Stromal cell of bone marrow (primary cell): ENCODE data around the gene RFLNA.

Source experiments
- DNase-seq: peaks from one replicate; pipeline ENCODE4 v3.0.0-alpha.2; 2012; ENCODE audit warnings: low read depth

The RFLNA gene, protein sequence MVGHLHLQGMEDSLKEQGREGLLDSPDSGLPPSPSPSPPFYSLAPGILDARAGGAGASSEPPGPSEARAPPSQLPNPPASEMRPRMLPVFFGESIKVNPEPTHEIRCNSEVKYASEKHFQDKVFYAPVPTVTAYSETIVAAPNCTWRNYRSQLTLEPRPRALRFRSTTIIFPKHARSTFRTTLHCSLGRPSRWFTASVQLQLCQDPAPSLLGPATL

DNA sequence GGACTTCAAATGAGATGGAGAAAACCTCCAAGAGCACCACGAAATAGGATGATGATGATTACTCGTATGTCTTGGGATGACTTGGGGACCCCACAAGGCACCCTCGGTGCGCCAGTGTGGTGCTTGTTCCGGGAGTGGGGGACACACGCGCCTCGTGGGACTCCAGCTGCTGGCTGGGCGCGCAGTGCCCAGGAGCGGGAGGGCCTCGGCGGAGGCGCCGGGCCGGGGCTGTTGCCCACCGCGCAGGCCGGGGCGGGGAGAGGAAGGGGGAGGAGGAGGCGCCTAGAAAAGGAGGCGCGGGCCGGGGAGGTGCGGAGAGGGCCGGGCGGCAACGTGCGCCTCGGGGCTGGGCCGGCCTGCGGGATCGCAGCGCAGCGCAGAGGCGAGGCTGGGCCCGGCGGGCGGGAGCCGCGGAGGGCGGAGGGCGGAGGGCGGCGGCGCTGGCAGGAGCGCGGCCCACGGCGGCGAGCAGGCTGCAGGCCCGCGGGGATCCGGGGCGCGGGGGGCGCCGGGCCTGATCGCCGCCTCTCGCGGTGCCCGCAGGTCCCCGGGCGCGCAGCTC is at the start of gene RFLNA:
TSS of gene RFLNA (plus strand) at position 314 of the 562 bp plus-strand sequence. CDS start 337 bp downstream, outside the sequence.
- no peak for DNase-seq

DNA sequence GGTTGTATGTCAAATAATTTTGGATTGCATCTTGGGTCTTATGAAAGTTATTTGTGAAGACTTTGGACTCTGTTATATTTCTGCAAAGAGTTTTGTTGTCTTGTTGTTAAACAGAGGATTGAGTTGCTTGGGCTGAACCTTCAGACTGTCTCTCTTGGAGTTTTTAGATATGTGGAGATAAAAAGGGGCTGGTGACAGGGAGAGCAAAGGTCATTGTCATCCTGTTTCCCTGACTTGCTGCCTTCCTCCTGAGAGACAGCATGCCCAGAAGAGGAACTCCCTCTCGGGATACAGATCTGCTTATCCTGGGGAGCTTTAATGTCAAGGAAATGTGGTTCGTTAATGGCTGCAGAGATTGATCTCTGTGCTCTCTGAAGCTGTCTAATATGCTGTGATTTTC is 47.6 kb upstream of the RFLNA start:
- no peak for DNase-seq

DNA sequence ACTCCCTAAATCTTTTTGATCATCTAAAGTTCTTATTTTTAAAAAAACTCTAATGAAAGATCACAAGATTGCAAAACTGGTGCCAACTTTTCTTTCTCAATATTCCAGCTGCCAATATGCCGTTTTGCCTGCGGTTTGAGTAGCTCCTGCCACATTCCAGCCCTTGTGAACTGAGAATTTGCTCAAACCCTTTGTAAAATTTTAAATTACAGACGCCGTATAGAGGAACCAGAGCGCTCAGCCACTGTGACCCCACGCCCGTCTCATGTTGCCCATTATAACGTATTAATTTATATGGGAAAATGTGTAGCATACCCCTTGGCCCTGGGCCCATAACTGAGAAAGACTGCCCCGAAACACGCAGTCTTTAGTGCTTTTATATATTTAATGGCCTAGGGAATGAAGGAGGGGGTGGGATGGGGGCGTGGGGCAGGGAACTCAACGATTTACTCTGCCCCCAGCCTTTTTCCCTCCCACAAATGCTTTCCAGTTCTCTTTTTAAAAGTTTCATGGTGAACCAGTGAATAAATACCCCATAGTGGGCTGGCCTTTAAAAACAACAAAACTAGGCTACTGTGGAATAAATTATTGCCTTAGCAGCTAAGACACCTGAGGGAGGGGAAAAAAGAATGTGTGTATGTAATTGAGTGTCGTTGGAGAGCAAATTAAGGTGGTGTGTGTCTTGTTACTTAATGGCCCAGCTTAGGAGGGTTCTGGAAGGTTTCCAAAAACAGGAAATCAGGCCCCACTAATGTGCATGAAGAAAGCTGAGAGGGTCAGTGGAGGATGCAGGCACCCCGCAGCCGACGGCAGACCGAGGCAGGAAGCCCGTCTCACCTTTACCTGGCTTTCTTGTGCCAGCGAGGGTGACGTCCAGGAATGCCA is 45.7 kb upstream of the RFLNA start:
- DNase-seq: peak; percentile 38

DNA sequence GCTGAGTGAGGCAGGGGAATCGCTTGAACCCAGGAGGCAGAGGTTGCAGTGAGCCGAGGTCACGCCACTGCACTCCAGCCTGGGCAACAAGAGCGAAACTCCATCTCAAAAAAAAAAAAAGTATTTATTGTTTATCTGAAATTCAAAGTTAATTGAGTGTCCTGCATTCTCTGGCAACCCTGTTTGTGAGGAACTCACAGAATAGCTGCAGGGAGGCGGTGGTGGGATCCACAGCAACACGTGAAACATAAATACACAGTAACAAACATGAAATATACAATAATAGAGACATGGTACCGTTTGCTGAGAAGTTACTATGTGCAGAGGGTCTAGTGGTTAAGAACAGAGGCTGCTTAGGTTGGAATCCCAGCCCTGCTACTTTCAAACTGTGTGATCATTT is 43.7 kb upstream of the RFLNA start:
- no peak for DNase-seq

DNA sequence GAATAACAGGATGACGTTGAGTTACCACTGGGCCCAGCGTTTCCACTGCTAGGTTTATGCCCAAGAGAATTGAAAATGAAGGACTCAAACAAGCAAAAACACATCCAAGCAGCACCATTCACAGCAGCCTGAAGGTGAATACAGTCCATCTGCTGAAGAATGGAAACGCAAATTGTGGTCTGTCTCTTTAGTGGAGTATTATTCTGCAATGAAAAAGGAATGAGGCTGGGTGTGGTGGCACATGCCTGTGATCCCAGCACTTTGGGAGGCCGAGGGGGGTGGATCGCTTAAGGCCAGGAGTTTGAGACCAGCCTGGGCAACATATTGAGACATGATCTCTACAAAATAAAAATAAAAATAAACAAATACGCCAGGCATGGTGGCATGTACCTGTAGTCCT is 41.9 kb upstream of the RFLNA start:
- DNase-seq: no peak

DNA sequence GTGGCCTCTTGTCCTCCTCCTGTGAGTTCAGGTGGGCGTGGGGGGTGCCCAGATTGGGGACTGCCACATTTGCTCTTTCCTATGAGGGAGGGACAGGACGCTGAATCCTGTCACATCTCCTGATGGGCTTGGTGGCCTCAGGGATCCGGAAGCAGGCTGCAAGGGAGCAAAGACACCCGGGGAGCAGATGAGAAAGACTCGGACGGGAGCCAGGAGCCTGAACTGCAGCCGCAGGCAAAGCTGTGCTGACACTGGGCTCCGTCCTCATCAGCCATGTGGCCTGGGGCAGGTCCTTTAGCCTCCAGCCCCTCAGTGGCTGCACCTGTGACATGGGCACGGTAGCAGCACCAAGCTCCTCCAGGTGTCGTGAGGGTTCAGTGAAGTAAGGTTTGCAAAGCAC is 40.8 kb upstream of the RFLNA start:
- DNase-seq: no peak

DNA sequence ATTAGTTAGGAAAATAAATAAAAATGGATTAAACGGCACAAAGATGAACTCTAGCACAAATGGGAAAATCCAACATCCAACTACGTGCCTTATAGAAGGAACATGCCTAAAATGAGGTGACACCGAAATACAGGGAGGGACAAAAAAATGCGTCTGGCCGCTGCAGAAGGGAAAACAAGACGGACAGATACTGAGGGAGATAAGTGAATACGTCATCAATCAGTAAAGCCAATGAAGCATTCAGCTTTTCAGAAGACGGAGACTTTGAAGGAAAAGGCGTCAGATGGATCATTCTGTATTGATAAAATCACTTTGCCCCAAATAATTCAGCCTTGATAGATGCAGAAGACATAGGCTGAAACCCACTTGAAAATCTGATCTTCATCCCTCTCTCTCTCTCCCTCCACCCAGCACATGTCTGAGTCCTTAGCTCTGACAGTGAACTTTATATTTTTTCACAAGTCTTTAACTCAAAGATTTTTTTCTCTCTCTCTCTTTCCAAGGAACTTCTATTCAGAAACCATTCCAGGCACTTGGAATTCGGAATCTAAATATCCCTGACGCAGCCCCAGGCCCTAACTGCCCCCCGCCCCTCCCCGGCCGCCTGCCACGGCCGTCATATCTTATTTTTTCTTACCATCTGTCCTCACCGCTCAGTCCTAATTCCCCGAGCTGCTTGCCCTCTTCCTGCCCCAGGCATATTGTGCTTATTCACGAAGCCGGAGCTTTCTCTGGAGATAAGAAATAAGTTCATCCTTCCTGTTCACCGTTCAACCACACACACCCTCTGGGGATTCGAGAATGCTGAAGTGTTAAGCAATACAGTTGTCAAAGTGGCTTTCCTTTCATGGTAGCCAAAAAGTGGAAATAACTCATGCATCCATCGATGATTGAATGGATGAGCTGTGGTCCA is 35.5 kb upstream of the RFLNA start:
- no peak for DNase-seq

DNA sequence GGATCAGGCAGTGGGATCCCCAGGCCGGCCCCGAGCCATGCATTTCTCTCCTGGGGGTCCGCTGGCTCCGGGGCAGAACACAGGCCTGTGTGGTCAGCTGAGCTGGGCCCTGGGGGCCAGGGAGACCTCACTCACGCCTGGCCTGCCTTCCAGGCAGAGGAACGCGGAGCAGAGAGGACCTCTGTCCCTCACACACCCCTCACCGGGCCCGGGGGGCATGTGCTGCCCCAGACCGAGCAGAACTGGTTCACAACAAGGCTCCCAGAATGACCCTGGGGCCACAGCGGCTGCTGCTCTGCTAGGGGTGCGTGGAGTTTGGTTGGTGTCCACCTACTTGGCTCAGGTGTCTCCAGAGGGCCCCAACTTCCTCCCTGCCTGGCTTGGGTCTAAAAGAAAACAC is 33.0 kb upstream of the RFLNA start:
- no peak for DNase-seq

DNA sequence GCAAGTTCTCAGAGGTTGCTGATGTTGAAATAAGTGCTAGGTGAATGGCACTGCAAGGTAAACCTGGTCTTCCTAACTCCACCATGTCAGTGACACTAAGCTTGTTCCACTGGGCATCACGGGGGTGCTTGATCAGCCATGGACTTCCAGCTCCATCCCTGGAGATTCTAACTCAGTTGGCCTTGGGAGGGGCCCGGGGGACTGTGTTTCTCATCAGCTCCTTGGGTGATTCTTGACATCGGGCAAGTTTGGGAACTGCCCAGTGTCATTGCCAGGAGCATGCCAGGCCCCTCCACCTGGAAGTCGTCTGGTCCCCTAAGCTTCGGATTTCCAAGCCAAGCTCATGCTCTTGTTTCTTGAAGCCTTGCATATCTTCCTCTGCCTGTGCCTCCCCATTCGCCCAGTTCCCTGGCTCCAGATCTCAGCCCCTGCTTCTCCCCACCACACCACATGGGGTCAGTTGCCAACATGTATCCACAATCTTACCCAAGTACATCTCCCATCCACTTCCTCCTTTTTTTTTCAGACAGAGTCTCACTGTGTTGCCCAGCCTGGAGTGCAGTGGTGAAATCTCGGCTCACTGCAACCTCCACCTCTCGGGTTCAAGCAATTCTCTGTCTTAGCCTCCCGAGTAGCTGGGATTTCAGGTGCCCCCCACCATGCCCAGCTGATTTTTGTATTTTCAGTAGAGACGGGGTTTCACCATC is 30.7 kb upstream of the RFLNA start:
- DNase-seq: no peak

DNA sequence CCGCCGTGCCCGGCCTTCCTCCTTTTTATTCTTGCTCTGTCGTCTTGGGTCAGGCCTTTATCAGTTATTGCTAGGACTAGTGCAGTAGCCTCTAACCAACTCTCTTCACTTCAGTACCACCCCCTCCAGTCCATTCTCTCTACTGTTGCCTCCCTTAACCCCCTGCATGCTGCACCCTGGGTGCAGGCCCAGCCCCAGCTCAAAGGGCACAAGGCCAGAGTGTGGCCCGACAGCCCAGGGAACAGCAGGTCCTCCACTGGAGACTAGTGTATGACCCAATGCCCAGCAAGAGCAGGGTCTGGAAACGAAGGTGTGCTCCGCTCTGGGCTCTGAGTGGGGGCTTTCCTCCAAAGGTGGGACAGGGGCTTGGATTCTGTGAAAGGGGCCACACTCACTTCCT is 30.0 kb upstream of the RFLNA start:
- no peak for DNase-seq

DNA sequence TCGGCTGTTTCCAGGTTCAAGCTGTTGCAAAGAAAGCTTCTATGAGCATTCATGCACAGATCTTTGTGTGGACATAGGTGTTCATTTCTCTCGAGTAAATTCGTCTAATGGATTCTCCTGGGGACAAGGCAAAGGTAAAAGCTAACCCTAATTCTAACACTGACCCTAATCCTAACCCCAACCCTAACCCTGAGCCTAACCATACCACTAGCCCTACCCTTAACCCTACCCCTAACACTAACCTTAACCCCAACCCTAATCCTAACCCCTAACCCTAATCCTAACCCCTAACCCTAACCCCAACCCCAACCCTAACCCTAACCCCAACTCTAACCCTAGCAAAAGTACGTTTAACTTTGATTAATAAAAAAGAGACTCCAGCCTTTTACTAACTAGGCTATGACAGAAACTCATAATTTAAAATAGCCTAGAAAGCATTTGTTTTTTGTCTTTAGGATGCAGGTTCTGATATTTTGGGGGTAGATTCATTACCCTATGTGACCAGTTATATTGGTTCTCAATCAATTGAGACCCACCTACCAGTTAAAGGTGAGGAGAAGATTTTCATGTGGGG is 27.6 kb upstream of the RFLNA start:
- no peak for DNase-seq

DNA sequence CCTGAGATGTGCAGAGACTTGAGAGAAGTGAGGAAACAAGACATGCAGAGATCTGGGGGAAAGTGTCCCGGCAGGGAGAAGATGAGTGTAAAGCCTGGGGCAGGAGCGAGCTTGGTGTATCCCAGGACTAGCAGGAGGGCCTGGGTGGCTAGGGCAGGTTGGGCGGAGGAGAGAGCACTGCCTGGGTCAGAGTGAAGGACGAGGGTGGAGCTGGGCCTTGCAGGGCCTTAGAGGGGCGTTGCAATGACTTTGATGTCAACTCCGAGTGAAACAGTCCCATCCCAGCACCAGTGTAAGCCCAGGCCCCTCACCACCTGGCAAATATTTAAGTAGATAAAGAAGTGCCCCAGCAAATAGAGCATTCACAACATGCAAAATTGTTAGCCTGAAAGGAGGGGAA is 24.2 kb upstream of the RFLNA start:
- no peak for DNase-seq

DNA sequence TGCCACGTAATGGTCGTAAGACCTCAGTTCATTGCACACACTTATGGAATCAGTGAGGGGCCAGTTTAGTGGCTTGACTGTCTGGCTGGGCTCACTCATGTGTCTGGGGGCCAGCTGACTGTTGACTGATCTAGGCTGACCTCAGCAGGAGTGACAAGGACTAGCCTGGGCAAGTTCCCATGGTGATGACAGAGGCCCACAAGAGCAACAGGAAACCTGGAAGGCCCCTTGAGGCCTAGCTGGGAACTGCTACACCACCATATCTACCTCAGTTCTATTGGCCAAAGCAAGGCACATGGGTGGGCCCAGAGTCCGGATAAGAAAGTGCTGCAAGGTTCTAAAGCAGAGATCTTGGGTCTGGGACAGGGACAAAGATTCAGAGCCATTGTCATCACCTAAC is 21.3 kb upstream of the RFLNA start:
- DNase-seq: no peak

DNA sequence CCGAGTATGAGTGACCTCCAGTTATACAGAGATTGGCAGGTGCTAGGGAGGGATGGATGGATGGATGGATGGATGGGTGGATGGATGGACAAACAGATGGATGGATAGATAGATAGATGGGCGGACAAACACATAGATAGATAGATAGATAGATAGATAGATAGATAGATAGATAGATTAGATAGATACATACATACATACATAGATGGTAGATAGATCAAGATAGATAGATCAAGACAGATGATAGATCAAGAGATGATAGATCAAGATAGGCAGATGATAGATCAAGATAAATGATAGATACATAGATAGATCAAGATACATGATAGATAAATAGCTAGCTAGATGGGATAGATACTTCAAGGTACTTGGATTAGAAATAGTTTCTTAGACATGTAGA is 18.6 kb upstream of the RFLNA start:
- no peak for DNase-seq

DNA sequence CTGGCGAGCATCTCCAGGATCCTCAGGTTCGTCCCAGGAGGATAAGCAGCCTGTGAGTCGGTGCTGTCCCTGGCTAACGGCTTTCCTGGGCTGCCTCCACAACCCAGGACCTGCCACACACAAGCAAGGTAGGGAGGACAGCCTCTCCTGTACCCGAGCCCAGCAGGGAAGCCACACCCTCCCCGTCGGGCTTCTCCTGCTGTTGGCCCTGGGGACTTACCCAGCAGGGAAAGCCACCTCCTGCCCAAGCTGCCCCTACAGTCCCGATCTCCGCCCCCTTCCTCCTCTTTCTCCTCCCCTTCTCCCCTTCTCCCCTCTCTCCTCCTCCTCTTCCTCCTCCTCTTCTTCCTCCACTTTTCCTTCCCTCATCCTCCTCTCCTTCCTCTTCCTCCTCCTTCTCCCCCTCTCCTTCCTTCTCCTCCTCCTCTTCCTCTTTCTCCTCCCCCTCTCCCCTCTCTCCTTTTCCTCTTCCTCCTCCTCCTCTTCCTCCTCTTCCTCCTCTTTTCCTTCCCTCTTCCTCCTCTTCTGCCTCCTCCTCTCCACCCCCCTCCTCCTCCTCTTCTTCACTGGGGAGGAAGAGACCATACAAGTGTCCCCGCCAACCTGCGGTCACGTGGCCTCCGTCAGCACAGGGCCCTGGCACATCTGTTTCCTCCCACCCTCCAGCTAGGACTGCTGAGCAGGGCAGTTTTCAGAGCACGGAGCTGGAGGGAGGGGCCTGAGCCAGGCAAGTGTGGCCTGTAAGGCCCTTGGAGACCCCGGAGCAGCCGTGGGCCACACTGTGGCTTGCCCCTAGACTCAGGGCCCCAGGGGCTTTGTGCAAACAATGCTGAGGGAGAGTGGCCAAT is 17.3 kb upstream of the RFLNA start:
- no peak for DNase-seq

DNA sequence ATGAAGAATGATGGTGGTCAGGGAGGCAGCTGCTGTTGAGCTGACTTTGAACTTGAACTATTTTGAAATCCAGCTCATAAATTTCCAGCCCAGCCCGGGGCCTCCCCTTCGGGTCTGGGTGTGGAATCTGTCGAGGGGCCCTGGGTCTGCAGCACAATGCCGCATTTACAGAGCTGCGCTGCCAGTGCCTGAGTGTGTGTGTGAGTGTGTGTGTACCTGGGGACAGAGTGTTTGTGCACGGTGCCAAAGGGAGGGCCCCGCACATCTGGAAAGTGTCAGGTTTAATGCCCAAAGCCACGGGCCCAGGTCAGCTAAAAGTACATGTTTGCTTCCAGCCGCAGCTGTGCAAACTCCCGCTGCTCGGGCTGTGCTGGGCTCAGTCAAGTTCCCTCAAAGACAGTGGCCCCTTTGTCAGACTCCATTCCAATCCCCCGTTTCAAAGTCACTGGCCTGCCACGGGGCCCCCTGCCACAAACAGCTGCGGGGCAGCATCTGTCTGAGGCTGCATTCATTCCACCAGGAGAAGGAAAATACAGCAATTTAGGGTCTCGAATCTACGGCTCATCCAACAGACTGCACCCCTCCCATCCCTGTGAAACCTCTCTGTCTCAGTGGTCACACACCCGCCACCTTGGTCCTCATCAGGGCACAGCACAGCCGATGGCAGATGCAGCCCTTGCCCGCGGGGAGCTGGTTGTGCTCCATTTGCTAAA is 16.3 kb upstream of the RFLNA start:
- DNase-seq: no peak

DNA sequence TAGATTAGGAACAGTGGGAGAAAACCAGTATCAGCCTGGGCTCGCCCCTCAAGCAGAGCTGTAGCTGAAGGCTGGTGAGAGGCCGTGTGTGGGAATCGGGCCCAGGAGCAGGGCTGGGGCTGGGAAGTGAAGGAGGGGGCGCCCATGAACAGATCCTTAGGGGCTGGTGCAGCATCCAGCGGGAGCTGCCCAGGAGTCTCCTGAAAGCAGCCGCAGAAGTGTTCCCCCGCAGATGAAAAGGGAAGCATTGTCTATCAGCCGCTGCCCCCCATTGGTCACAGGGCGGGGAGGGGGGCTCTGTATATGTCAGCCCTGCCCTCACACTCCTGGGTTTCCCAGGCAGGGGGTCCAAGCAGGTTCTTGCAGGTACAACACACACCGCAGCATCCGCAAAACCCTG is 15.6 kb upstream of the RFLNA start:
- no peak for DNase-seq

DNA sequence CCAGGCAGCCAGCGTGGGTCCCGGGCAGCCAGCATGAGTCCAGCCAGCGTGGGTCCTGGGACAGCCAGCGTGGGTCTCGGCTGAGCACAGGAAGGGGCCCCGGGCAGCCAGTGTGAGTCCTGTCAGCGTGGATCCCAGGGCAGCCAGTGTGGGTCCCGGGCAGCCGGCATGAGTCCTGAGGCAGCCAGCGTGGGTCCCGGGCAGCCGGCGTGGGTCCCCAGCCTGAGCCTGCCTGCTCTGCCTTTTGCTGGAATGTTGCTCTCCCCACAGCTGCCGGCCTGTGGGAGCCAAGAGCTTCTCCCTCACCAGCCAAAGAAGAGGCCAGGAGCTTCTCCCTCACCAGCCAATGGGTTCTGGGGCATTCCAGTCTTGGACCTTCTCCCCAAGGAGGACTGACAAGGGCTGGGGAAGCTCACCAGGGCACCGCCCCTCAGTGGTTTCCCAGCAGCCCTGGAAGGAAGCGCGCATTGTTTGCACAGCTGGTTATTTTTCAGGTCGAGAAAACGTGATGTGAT is 15.0 kb upstream of the RFLNA start:
- DNase-seq: no peak

DNA sequence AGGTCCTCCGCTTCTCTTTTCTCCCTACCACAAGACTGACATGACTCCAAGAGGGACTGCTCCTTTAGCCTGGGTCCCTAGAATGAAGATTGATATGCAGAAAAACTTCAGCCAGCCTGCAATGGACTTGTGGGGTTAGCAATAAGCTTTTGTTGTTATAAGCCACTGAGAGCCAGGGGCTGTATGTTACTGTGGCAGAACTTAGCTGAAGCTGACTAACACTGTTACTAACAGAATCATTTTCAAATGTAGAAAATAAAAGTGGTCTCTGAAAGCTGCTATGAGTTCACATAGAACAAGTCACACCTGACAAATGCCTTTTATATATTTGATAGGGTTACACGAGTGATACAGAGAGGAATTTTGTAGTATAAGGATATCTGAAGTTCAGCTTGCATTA is 13.6 kb upstream of the RFLNA start:
- DNase-seq: no peak
